AG09309 (cell line): Measurements from ENCODE around the gene KRTAP12-1.

Source experiments
- DNase-seq: peaks from one replicate; pipeline ENCODE4 v3.0.0-alpha.2; 2010; ENCODE audit warnings: low read depth
- H3K4me3 ChIP-seq: 2 replicates; pipeline ENCODE4 v1.5.1; 2011; ENCODE audit warnings: mild to moderate bottlenecking, low read depth, low read length, moderate library complexity; ENCODE audit not compliant: control insufficient read depth
- TF ChIP-seq, protein P1 (sequence below): IDR thresholded peaks from 2 replicates; pipeline ENCODE4 v1.5.1; 2011; ENCODE audit warnings: mild to moderate bottlenecking, low read depth, low read length, inconsistent platforms; ENCODE audit not compliant: insufficient read depth, control insufficient read depth; ENCODE audit errors: missing control alignments

KRTAP12-1 gene

DNA sequence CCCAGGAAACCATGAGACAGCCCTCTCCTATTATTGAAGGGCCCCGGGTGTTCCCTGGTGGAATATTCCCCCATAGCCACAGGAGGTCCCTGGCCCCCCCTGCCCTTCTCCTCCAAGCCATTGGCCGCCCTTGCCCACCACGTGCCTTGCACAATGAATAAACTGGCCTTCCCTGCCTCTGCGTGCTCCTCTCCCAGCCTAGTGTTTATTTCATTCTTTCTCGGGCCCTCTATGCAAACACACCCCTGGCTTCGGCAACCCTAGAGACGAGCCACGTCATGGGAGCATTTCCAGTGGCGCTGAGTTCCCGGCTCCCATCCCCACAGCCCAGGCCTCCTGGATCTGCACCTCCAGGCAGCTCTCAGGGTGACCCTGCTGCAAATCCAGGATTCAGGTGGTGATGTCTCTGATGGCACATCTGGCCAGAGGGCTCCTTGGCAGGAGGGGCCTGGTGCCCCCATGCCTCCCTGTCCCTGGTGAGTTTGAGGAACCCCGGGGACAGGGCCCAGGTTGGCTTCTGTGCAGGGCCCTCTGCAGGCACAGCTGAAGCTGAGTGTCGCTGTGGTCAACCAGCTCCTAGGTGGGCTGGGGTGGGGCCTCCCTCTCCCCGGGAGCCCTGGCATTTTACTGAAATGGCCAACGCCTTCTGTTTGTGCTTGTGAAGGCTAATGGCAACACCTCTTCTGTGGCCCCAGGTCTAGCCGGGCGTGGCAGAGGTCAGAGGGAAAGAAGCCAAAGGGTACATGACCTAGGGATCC, 21.2 kb upstream of the KRTAP12-1 start:
- DNase-seq: no peak
- no peak overlapping the region for H3K4me3 ChIP-seq
- TF ChIP-seq, protein P1, sequence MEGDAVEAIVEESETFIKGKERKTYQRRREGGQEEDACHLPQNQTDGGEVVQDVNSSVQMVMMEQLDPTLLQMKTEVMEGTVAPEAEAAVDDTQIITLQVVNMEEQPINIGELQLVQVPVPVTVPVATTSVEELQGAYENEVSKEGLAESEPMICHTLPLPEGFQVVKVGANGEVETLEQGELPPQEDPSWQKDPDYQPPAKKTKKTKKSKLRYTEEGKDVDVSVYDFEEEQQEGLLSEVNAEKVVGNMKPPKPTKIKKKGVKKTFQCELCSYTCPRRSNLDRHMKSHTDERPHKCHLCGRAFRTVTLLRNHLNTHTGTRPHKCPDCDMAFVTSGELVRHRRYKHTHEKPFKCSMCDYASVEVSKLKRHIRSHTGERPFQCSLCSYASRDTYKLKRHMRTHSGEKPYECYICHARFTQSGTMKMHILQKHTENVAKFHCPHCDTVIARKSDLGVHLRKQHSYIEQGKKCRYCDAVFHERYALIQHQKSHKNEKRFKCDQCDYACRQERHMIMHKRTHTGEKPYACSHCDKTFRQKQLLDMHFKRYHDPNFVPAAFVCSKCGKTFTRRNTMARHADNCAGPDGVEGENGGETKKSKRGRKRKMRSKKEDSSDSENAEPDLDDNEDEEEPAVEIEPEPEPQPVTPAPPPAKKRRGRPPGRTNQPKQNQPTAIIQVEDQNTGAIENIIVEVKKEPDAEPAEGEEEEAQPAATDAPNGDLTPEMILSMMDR: no peak

DNA sequence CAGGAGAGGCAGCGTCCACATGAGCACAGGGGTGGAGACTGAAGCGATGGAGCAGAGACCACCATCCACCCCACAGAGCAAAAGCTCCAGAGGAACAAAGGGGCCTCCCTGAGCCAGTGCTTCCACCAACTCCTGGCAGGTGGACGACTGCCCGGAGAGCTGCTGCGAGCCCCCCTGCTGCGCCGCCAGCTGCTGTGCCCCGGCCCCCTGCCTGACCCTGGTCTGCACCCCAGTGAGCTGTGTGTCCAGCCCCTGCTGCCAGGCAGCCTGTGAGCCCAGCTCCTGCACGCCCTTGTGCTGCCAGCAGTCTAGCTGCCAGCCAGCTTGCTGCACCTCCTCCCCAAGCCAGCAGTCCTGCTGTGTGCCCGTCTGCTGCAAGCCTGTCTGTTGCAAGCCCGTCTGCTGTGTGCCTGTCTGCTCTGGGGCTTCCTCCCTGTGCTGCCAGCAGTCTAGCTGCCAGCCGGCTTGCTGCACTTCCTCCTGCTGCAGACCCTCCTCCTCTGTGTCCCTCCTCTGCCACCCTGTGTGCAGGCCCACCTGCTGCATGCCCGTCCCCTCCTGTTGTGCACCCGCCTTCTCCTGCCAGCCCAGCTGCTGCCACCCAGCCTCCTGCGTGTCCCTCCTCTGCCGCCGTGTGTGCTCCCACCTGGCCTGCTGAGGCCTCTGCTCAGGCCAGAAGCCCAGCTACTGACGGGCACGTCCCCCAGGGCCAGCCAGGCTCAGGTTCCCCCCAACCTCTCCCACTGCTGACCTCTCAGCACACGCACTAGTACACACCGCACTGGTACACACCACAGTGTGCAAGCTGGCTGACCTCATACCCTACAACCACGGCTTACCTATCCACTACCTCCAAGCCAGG, 20.4 kb upstream of the KRTAP12-1 start:
- H3K4me3 ChIP-seq: no peak overlapping the region
- TF ChIP-seq, protein P1: no peak
- no peak for DNase-seq

DNA sequence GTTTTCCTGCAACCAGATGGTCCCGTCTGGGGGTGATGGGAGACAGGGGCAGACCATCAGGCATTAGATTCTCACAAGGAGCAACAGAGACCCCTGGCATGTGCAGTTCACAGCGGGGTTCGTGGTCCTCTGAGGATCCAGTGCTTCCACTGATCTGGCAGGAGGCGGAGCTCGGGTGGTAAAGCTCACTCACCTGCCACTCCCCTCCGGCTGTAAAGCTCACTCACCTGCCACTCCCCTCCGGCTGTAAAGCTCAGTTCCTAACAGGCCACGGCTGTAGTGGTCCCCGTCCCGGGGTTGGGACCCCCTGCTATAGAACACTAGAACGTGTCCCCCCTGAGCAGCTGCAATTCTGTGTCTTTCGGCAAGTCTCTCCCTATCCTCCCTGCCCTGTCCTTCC, 19.6 kb upstream of the KRTAP12-1 start:
- DNase-seq: no peak
- H3K4me3 ChIP-seq: no peak overlapping the region
- TF ChIP-seq, protein P1: no peak

DNA sequence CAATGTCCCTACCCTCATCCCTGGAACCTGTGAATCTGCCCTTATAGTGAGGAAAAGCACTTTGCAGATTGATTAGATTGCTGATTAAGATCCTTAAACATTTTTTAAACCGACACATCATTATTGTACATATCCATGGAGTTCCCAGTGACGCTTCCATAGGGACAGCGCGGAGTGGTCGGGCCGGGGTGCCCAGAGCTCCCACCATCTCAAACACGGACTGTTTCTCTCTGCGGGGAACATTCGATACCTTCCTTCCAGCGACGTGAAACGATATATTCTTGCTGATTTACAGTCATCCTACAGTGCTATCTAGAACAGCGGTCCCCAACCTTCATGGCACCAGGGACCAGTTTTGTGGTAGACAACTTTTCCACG, 19.0 kb upstream of the KRTAP12-1 start:
- DNase-seq: no peak
- TF ChIP-seq, protein P1: no peak
- no peak overlapping the region for H3K4me3 ChIP-seq

DNA sequence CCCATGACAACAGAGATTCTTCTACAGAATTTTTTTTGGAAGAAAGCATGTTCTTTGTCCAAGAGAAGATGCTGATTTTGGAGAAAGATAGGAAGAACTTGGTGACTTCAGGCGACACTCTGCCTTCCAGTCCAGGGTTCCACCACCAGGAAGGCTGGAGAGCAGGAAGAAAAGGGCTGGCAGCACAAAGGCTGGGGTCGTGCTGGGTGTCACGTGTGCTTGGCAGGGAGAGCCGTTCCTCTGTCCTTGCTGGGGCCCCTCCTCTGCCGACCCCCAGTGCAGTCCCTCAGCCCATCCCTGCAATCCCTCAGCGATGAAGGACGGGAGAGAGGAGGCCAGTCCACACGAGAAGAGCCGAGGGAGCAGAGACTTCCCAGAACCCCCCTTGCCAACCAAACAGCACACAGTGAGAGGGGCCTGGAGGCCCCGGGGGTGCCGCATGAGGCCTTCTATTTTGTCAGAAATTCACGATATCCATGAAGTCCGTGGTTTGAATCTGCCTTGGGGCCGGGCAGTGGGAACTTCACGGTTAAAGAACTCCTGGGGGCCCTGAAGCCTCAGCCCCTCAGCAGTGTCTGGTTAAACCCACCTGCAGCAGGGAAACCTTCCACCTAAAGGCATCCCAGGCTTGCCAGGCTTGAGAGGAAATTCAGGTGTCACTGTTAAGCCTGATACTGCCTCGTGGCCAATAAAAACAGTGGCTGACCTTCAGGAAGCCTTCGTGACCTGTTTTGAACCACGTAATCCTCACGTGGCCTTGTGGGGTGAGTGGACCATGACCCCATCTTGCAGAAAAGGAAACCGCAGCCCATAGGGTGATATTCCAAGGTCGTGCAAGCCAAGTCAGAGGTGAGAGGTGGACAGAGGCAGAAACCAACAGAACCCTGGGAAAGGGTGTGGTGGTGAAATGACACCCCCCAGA, 18.4 kb upstream of the KRTAP12-1 start:
- TF ChIP-seq, protein P1: no peak
- H3K4me3 ChIP-seq: no peak overlapping the region
- DNase-seq: no peak

DNA sequence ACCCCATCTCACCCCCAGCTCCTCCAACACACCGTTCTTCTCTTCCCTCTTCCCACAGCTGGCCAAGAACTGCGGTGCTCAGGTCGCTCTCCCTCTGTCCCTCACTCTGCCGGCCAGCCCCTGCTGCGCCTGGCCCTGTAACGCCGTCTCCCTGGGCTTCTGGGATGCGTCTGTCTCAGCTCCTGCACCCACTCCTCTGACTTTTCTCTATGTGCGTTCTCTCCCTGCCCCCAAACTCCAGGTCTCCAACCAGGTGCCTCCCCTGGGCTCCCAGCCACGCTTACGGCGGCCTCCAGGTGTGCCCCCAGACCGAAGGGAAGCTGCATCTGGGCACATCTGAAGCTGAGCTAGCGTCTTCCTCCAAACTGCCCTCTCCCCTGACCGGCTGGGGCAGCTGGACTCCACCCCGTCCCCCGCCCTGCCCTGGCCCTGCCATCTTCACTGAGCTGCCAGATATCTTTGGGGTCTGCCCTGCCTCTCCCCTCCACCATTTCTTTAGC, 17.6 kb upstream of the KRTAP12-1 start:
- TF ChIP-seq, protein P1: no peak
- no peak overlapping the region for H3K4me3 ChIP-seq
- no peak for DNase-seq
